ENCODE measurements around the gene ZNF665.
"Not testable (repeated sequence)": the region's sequence is repeated elsewhere in the genome, so short reads cannot be mapped to it uniquely, and the experiment has no call there.

The ZNF665 gene

GRCh38 chr19:53195265-53195903, 2.2 kb upstream of the ZNF665 start:
- peak; percentile 58 for DNase-seq (ENCODE audit: low read depth)
- no peak overlapping the region for H3K4me3 ChIP-seq (ENCODE audit: control insufficient read depth, low read depth, low read length)
- TF ChIP-seq, protein P1, sequence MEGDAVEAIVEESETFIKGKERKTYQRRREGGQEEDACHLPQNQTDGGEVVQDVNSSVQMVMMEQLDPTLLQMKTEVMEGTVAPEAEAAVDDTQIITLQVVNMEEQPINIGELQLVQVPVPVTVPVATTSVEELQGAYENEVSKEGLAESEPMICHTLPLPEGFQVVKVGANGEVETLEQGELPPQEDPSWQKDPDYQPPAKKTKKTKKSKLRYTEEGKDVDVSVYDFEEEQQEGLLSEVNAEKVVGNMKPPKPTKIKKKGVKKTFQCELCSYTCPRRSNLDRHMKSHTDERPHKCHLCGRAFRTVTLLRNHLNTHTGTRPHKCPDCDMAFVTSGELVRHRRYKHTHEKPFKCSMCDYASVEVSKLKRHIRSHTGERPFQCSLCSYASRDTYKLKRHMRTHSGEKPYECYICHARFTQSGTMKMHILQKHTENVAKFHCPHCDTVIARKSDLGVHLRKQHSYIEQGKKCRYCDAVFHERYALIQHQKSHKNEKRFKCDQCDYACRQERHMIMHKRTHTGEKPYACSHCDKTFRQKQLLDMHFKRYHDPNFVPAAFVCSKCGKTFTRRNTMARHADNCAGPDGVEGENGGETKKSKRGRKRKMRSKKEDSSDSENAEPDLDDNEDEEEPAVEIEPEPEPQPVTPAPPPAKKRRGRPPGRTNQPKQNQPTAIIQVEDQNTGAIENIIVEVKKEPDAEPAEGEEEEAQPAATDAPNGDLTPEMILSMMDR (IDR thresholded peaks at IDR 0.05; ENCODE audit: control insufficient read depth, insufficient read depth, low read depth, low read length, missing control alignments): peak; percentile 89

- H3K4me3 ChIP-seq (ENCODE audit: control insufficient read depth, low read depth, low read length): peak overlapping the region; percentile 88
- DNase-seq (ENCODE audit: low read depth): no peak
- TF ChIP-seq, protein P1 (IDR thresholded peaks at IDR 0.05; ENCODE audit: control insufficient read depth, insufficient read depth, low read depth, low read length, missing control alignments): no peak
Observed at GRCh38 chr19:53193535-53194222, 521 bp upstream of the ZNF665 start.

GRCh38 chr19:53190253-53190652, 2.9 kb downstream of the ZNF665 start:
- no peak for DNase-seq (ENCODE audit: low read depth)
- H3K4me3 ChIP-seq (ENCODE audit: control insufficient read depth, low read depth, low read length): no peak overlapping the region
- TF ChIP-seq, protein P1 (IDR thresholded peaks at IDR 0.05; ENCODE audit: control insufficient read depth, insufficient read depth, low read depth, low read length, missing control alignments): no peak

GRCh38 chr19:53189691-53190198, 3.4 kb downstream of the ZNF665 start:
- not testable (repeated sequence) for DNase-seq (ENCODE audit: low read depth); H3K4me3 ChIP-seq (ENCODE audit: control insufficient read depth, low read depth, low read length)

- not testable (repeated sequence) for DNase-seq (ENCODE audit: low read depth)
Observed at GRCh38 chr19:53185155-53185882, 7.8 kb downstream of the ZNF665 start.

GRCh38 chr19:53183146-53183764, 9.9 kb downstream of the ZNF665 start:
- DNase-seq (ENCODE audit: low read depth): no peak
- H3K4me3 ChIP-seq (ENCODE audit: control insufficient read depth, low read depth, low read length): no peak overlapping the region
- TF ChIP-seq, protein P1 (IDR thresholded peaks at IDR 0.05; ENCODE audit: control insufficient read depth, insufficient read depth, low read depth, low read length, missing control alignments): no peak

More at GRCh38 chr19:53185155-53185882, 7.8 kb downstream of the ZNF665 start:
- not testable (repeated sequence) for H3K4me3 ChIP-seq (ENCODE audit: control insufficient read depth, low read depth, low read length)

- TF ChIP-seq, protein P1 (IDR thresholded peaks at IDR 0.05; ENCODE audit: control insufficient read depth, insufficient read depth, low read depth, low read length, missing control alignments): no peak
- H3K4me3 ChIP-seq (ENCODE audit: control insufficient read depth, low read depth, low read length): no peak overlapping the region
- peak; percentile 31 for DNase-seq (ENCODE audit: low read depth)
Observed at GRCh38 chr19:53182202-53182601, 11.0 kb downstream of the ZNF665 start.

Measured in AG09309 (cell line).